ENCODE measurements around the gene DDX25.
"Not testable (repeated sequence)": the region's sequence is repeated elsewhere in the genome, so short reads cannot be mapped to it uniquely, and the experiment has no call there.

Gene DDX25

GRCh38 chr11:125910226-125910849, 6.0 kb downstream of the DDX25 start:
- DNase-seq, result no peak

GRCh38 chr11:125914601-125915000, 10.3 kb downstream of the DDX25 start:
- not testable (repeated sequence) for DNase-seq

- no peak for DNase-seq
Measured at GRCh38 chr11:125916683-125917347, 12.5 kb downstream of the DDX25 start.

GRCh38 chr11:125918140-125918840, 14.0 kb downstream of the DDX25 start:
- no peak for DNase-seq

- DNase-seq, result no peak
Measured at GRCh38 chr11:125921042-125921441, 16.7 kb downstream of the DDX25 start.

GRCh38 chr11:125922156-125922555, 17.8 kb downstream of the DDX25 start:
- no peak for DNase-seq

- peak; percentile 86 for DNase-seq
Measured at GRCh38 chr11:125923012-125923579, 18.8 kb downstream of the DDX25 start.

- no peak for DNase-seq
Measured at GRCh38 chr11:125923633-125924032, 19.3 kb downstream of the DDX25 start.

GRCh38 chr11:125924384-125925007, 20.2 kb downstream of the DDX25 start:
- DNase-seq, result no peak

GRCh38 chr11:125925247-125925740, 21.0 kb downstream of the DDX25 start:
- no peak for DNase-seq

- DNase-seq, result no peak
Measured at GRCh38 chr11:125925804-125926203, 21.5 kb downstream of the DDX25 start.

GRCh38 chr11:125926682-125927081, 22.4 kb downstream of the DDX25 start:
- DNase-seq, result no peak

GRCh38 chr11:125929445-125930075, 25.3 kb downstream of the DDX25 start:
- no peak for DNase-seq

- no peak for DNase-seq
Measured at GRCh38 chr11:125930076-125930450, 25.8 kb downstream of the DDX25 start.

GRCh38 chr11:125931116-125931515, 26.8 kb downstream of the DDX25 start:
- DNase-seq, result no peak

GRCh38 chr11:125931668-125932067, 27.4 kb downstream of the DDX25 start:
- no peak for DNase-seq

GRCh38 chr11:125932301-125932700, 28.0 kb downstream of the DDX25 start:
- no peak for DNase-seq

GRCh38 chr11:125933030-125933813, 28.9 kb downstream of the DDX25 start:
- no peak for DNase-seq

GRCh38 chr11:125934473-125934872, 30.2 kb downstream of the DDX25 start:
- DNase-seq, result no peak

GRCh38 chr11:125935056-125935455, 30.7 kb downstream of the DDX25 start:
- DNase-seq, result no peak

GRCh38 chr11:125935618-125936199, 31.4 kb downstream of the DDX25 start:
- no peak for DNase-seq
